Sigmoid colon (tissue), 4 donors: ENCODE results near the gene DMRT2.

Source experiments
- EP300 ChIP-seq, 4 donors: sonication (generic); formaldehyde crosslinking; IDR thresholded peaks; one replicate each; pipeline ENCODE4 v1.6.1; 2017; ENCODE audit warnings: antibody characterized with exemption in 4 of 4
- POLR2A ChIP-seq, 2 donors: fragments of 450-650 bp; IDR thresholded peaks; one replicate each; pipeline ENCODE4 v1.6.1; 2016; ENCODE audit warnings: antibody characterized with exemption in 2 of 2, mild to moderate bottlenecking in 2 of 2, moderate library complexity in 2 of 2
- POLR2AphosphoS5 ChIP-seq, 4 donors: sonication (generic); formaldehyde crosslinking; IDR thresholded peaks; one replicate each; pipeline ENCODE4 v1.6.1; 2017; ENCODE audit warnings: antibody characterized with exemption in 4 of 4
- TF ChIP-seq, protein P1 (sequence below), 4 experiments: fragments of 450-650 bp in 3 of 4; fragments of 200-600 bp in 1 of 4; IDR thresholded peaks; one replicate each; pipeline ENCODE4 v1.5.1; 2016 to 2019; ENCODE audit warnings: antibody characterized with exemption in 4 of 4, mild to moderate bottlenecking in 3 of 4, moderate library complexity in 2 of 4

GRCh38 chr9:1055166-1055565, 5.0 kb downstream of the DMRT2 start:
- TF ChIP-seq, protein P1, sequence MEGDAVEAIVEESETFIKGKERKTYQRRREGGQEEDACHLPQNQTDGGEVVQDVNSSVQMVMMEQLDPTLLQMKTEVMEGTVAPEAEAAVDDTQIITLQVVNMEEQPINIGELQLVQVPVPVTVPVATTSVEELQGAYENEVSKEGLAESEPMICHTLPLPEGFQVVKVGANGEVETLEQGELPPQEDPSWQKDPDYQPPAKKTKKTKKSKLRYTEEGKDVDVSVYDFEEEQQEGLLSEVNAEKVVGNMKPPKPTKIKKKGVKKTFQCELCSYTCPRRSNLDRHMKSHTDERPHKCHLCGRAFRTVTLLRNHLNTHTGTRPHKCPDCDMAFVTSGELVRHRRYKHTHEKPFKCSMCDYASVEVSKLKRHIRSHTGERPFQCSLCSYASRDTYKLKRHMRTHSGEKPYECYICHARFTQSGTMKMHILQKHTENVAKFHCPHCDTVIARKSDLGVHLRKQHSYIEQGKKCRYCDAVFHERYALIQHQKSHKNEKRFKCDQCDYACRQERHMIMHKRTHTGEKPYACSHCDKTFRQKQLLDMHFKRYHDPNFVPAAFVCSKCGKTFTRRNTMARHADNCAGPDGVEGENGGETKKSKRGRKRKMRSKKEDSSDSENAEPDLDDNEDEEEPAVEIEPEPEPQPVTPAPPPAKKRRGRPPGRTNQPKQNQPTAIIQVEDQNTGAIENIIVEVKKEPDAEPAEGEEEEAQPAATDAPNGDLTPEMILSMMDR (IDR thresholded peaks at IDR 0.05), result no peak
- TF ChIP-seq POLR2A (IDR thresholded peaks at IDR 0.05), result no peak
- TF ChIP-seq POLR2AphosphoS5 (IDR thresholded peaks at IDR 0.05), result no peak
- TF ChIP-seq EP300 (IDR thresholded peaks at IDR 0.05), result no peak
